ENCODE data around the gene ATP9B.

The ATP9B gene

GRCh38 chr18:79068937-79069716, at the start of gene ATP9B (continued):
- TF ChIP-seq ZSCAN23 (tag by site-specific recombination; IDR thresholded peaks at IDR 0.05) (no peak), ZNF544 (tag by site-specific recombination; IDR thresholded peaks at IDR 0.05) (no peak), ZNF146 (tag by site-specific recombination; IDR thresholded peaks at IDR 0.05) (no peak), ZFP69B (tag by site-specific recombination; IDR thresholded peaks at IDR 0.05) (no peak), GLIS1 (tag by site-specific recombination; IDR thresholded peaks at IDR 0.05) (peak; percentile 76), ZNF514 (tag by site-specific recombination; IDR thresholded peaks at IDR 0.05) (no peak), ZFP3 (tag by site-specific recombination; IDR thresholded peaks at IDR 0.05; ENCODE audit: low read depth) (no peak), ZNF521 (tag by site-specific recombination; IDR thresholded peaks at IDR 0.05) (no peak), GLIS2 (tag by site-specific recombination; IDR thresholded peaks at IDR 0.05) (peak; percentile 65; the same call in 1 of the 2 replicates), ZNF221 (tag by site-specific recombination; IDR thresholded peaks at IDR 0.05; ENCODE audit: borderline replicate concordance) (no peak), ZNF416 (tag by site-specific recombination; IDR thresholded peaks at IDR 0.05) (no peak), ZNF549 (tag by site-specific recombination; IDR thresholded peaks at IDR 0.05) (peak; percentile 42; the same call in 1 of the 2 replicates), ZEB2 (tag by site-specific recombination; IDR thresholded peaks at IDR 0.05) (peak; percentile 80), ZNF488 (tag by site-specific recombination; IDR thresholded peaks at IDR 0.05) (no peak), HOXD13 (CRISPR knock-in tag; IDR thresholded peaks at IDR 0.05; ENCODE audit: borderline replicate concordance) (no peak), ZNF404 (tag by site-specific recombination; IDR thresholded peaks at IDR 0.05) (no peak), ZNF548 (tag by site-specific recombination; IDR thresholded peaks at IDR 0.05) (peak; percentile 99), ZNF664 (tag by site-specific recombination; IDR thresholded peaks at IDR 0.05) (no peak), INSM2 (tag by site-specific recombination; IDR thresholded peaks at IDR 0.05) (no peak; the same call in 1 of the 2 replicates), WT1 (tag by site-specific recombination; IDR thresholded peaks at IDR 0.05) (no peak), ZNF140 (tag by site-specific recombination; IDR thresholded peaks at IDR 0.05) (no peak), ZNF660 (tag by site-specific recombination; IDR thresholded peaks at IDR 0.05) (no peak), ZBTB17 (tag by site-specific recombination; IDR thresholded peaks at IDR 0.05) (no peak), ZBTB21 (tag by site-specific recombination; IDR thresholded peaks at IDR 0.05) (peak; percentile 98), ZNF391 (tag by site-specific recombination; IDR thresholded peaks at IDR 0.05; ENCODE audit: borderline replicate concordance, low read depth) (no peak), ZNF610 (tag by site-specific recombination; IDR thresholded peaks at IDR 0.05; ENCODE audit: borderline replicate concordance) (peak; percentile 55; the same call in 1 of the 2 replicates), ZNF645 (tag by site-specific recombination; IDR thresholded peaks at IDR 0.05) (no peak)
- TF ChIP-seq, protein P1, sequence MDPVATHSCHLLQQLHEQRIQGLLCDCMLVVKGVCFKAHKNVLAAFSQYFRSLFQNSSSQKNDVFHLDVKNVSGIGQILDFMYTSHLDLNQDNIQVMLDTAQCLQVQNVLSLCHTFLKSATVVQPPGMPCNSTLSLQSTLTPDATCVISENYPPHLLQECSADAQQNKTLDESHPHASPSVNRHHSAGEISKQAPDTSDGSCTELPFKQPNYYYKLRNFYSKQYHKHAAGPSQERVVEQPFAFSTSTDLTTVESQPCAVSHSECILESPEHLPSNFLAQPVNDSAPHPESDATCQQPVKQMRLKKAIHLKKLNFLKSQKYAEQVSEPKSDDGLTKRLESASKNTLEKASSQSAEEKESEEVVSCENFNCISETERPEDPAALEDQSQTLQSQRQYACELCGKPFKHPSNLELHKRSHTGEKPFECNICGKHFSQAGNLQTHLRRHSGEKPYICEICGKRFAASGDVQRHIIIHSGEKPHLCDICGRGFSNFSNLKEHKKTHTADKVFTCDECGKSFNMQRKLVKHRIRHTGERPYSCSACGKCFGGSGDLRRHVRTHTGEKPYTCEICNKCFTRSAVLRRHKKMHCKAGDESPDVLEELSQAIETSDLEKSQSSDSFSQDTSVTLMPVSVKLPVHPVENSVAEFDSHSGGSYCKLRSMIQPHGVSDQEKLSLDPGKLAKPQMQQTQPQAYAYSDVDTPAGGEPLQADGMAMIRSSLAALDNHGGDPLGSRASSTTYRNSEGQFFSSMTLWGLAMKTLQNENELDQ (tag by site-specific recombination; IDR thresholded peaks at IDR 0.05; ENCODE audit: low read depth) = no peak
- TF ChIP-seq, protein P2, sequence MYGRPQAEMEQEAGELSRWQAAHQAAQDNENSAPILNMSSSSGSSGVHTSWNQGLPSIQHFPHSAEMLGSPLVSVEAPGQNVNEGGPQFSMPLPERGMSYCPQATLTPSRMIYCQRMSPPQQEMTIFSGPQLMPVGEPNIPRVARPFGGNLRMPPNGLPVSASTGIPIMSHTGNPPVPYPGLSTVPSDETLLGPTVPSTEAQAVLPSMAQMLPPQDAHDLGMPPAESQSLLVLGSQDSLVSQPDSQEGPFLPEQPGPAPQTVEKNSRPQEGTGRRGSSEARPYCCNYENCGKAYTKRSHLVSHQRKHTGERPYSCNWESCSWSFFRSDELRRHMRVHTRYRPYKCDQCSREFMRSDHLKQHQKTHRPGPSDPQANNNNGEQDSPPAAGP (tag by site-specific recombination; IDR thresholded peaks at IDR 0.05) = peak; percentile 80; the same call in 1 of the 2 replicates
- TF ChIP-seq, protein P3, sequence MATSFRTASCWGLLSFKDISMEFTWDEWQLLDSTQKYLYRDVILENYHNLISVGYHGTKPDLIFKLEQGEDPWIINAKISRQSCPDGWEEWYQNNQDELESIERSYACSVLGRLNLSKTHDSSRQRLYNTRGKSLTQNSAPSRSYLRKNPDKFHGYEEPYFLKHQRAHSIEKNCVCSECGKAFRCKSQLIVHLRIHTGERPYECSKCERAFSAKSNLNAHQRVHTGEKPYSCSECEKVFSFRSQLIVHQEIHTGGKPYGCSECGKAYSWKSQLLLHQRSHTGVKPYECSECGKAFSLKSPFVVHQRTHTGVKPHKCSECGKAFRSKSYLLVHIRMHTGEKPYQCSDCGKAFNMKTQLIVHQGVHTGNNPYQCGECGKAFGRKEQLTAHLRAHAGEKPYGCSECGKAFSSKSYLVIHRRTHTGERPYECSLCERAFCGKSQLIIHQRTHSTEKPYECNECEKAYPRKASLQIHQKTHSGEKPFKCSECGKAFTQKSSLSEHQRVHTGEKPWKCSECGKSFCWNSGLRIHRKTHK (tag by site-specific recombination; IDR thresholded peaks at IDR 0.05) = no peak
- TF ChIP-seq, protein P4, sequence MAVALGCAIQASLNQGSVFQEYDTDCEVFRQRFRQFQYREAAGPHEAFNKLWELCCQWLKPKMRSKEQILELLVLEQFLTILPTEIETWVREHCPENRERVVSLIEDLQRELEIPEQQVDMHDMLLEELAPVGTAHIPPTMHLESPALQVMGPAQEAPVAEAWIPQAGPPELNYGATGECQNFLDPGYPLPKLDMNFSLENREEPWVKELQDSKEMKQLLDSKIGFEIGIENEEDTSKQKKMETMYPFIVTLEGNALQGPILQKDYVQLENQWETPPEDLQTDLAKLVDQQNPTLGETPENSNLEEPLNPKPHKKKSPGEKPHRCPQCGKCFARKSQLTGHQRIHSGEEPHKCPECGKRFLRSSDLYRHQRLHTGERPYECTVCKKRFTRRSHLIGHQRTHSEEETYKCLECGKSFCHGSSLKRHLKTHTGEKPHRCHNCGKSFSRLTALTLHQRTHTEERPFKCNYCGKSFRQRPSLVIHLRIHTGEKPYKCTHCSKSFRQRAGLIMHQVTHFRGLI (tag by site-specific recombination; IDR thresholded peaks at IDR 0.05) = no peak

Measured in HEK293 (cell line).